ENCODE measurements around the gene KCNAB2.

DNA sequence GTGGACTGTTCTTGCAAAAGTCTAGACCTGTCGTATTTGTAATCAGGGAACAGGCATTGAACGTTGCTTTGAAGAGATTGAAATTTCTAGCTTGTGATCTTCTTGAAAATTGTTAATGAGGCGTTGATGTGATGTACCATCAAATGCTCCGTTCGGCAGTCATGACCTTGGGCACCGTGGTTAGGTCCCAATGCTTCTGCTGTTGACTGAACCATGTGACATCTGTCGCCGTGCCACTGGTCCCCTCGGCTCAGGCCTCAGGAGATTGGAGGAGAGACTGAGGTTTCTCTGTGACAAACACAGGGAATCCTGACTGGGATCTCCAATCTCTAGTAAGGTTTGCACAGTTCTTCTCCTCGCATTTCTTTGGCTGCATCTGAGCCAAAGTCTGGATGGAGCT lies 18.1 kb upstream of the KCNAB2 start:
- TF ChIP-seq, protein P1, sequence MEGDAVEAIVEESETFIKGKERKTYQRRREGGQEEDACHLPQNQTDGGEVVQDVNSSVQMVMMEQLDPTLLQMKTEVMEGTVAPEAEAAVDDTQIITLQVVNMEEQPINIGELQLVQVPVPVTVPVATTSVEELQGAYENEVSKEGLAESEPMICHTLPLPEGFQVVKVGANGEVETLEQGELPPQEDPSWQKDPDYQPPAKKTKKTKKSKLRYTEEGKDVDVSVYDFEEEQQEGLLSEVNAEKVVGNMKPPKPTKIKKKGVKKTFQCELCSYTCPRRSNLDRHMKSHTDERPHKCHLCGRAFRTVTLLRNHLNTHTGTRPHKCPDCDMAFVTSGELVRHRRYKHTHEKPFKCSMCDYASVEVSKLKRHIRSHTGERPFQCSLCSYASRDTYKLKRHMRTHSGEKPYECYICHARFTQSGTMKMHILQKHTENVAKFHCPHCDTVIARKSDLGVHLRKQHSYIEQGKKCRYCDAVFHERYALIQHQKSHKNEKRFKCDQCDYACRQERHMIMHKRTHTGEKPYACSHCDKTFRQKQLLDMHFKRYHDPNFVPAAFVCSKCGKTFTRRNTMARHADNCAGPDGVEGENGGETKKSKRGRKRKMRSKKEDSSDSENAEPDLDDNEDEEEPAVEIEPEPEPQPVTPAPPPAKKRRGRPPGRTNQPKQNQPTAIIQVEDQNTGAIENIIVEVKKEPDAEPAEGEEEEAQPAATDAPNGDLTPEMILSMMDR (IDR thresholded peaks at IDR 0.05; ENCODE audit: insufficient read depth, low read depth, low read length), result no peak
- no peak for TF ChIP-seq EZH2 (IDR thresholded peaks at IDR 0.05; ENCODE audit: insufficient read depth, low read length)

Measured in astrocyte (in vitro differentiated cells and primary cell).